IPS-18c (cell line): Measurements from ENCODE around the gene KIR3DL1.
"Not testable (repeated sequence)": the region's sequence is repeated elsewhere in the genome, so short reads cannot be mapped to it uniquely, and the experiment has no call there.

Experiments used
- H3K4me3 ChIP-seq: 2 replicates; pipeline ENCODE4 v1.7.0; 2013; ENCODE audit warnings: low read depth, mild to moderate bottlenecking, low read length, moderate library complexity; ENCODE audit not compliant: insufficient read depth
- H3K9me3 ChIP-seq: one replicate; pipeline ENCODE4 v1.6.1; 2013; ENCODE audit warnings: mild to moderate bottlenecking, low read length, moderate library complexity; ENCODE audit not compliant: control insufficient read depth, insufficient read depth

KIR3DL1 gene

DNA sequence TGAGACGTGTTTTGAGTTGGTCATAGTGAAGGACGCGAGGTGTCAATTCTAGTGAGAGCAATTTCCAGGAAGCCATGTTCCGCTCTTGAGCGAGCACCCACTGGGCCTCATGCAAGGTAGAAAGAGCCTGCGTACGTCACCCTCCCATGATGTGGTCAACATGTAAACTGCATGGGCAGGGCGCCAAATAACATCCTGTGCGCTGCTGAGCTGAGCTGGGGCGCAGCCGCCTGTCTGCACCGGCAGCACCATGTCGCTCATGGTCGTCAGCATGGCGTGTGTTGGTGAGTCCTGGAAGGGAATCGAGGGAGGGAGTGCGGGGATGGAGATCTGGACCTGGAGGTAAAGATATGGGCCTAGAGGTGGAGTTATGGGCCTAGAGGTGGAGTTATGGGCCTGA lies at the start of gene KIR3DL1:
KIR3DL1 (plus strand) TSS at position 218 of the 400 bp plus-strand sequence.
- H3K9me3 ChIP-seq, H3K4me3 ChIP-seq: not testable (repeated sequence)

DNA sequence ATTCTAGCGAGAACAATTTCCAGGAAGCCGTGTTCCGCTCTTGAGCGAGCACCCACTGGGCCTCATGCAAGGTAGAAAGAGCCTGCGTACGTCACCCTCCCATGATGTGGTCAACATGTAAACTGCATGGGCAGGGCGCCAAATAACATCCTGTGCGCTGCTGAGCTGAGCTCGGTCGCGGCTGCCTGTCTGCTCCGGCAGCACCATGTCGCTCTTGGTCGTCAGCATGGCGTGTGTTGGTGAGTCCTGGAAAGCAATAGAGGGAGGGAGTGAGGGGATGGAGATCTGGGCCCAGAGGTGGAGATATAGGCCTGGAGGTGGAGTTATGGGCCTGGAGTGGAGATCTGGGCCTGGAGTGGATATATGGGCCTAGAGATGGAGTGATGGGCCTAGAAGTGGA lies 46.6 kb upstream of the KIR3DL1 start, which contains the start of gene KIR2DL1:
KIR2DL1 (plus strand) TSS at position 148 of the 400 bp plus-strand sequence; CDS start at position 206, 58 bp downstream.
- H3K4me3 ChIP-seq, result not testable (repeated sequence)
- peaks cover 13% of the 10 kb centered on the region for H3K9me3 ChIP-seq

DNA sequence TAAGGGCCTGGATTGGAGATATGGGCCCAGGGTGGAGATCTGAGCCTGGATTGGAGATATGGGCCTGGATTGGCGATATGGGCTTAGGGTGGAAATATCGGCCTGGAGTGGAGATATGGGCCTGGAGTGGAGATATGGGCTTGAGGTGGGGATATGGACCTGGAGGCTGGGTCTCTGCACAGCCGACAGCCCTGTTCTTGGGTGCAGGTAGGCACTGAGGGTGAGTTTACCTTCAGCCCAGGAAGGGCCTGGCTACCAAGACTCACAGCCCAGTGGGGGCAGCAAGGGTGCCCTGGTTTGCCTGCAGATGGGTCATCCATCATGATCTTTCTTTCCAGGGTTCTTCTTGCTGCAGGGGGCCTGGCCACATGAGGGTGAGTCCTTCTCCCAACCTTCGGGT lies 45.8 kb upstream of the KIR3DL1 start:
- peaks cover 11% of the 10 kb centered on the region for H3K9me3 ChIP-seq
- not testable (repeated sequence) for H3K4me3 ChIP-seq

DNA sequence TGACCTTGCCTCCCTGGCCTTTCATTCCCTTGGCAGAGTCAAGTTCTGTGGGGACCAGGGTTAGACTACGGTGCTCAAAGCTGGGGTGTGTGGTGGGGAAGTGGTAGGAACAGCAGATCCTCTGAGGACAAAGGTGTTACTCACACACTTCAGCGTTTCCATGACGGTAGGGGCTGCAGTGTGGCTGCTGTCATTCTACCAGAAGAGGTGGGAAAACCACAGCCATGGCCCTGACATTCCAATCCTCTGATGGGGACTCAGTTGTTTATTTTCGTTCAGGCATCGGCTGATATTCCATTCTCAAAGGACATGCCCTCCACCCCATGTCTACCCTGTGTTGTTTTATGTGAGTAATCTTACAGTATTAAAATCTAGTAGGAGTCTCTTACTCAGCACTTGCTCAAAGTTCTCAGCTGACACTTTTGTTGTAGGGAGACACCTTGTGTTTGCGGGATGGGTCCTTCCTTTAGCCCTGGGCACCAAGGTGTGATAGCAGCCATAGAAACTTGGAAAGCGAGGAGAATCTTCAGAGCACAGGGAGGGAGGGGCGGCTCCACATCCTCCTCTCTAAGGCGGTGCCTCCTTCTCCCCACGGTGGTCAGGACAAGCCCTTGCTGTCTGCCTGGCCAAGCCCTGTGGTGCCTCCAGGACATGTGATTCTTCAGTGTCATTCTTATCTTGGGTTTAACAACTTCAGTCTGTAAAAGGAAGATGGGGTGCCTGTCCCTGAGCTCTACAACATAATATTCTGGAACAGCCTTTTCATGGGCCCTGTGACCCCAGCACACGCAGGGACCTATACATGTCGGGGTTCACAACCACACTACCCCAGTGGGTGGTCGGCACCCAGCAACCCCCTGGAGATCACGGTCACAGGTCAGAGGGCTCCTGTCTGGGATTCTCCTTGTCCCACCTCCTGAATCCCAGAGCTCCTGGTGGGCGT lies 45.0 kb upstream of the KIR3DL1 start:
- peaks cover 11% of the 10 kb centered on the region for H3K9me3 ChIP-seq

DNA sequence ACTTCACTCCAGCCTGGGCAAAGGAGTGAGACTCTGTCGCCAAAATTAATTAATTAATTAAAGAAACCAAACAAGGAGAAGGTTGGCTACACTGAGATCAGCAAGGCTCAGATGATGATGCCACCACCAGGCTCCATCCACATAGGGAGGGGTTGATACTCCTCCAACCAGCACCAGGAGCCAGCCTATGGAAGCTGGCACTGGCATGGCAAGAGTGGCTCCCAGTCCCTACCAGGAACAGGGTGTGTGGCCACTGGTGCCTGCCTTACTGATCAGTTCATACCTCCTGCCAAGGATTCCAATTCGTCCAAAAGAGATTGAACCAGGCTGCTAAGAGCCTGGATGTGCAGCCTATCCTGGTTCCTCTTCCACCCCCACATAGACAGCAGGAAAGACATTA lies 43.6 kb upstream of the KIR3DL1 start:
- H3K9me3 ChIP-seq, result peaks cover 11% of the 10 kb centered on the region
- H3K4me3 ChIP-seq, result not testable (repeated sequence)

More for the DNA sequence above, 45.0 kb upstream of the KIR3DL1 start:
- not testable (repeated sequence) for H3K4me3 ChIP-seq

DNA sequence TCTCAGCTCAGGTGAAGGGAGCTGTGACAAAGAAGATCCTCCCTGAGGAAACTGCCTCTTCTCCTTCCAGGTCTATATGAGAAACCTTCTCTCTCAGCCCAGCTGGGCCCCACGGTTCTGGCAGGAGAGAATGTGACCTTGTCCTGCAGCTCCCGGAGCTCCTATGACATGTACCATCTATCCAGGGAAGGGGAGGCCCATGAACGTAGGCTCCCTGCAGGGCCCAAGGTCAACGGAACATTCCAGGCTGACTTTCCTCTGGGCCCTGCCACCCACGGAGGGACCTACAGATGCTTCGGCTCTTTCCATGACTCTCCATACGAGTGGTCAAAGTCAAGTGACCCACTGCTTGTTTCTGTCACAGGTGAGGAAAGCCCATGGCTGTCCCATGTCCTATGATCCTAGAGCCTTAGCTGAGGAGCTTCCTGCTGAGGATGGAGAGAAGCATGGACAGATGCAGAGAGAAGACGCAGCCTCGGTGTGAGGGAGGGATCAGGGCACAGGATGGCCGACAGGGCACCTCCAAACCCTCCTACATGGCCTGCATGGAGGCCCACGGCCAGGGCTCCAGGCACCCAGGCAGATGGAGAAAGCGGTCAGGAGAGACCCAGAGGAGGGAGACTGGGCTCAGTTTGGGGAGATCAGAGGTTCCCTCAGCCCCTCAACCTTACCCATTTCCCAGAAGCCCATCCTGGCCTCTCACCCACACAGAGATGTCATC lies 41.0 kb upstream of the KIR3DL1 start:
- H3K9me3 ChIP-seq, result peaks cover 11% of the 10 kb centered on the region
- H3K4me3 ChIP-seq, result not testable (repeated sequence)

DNA sequence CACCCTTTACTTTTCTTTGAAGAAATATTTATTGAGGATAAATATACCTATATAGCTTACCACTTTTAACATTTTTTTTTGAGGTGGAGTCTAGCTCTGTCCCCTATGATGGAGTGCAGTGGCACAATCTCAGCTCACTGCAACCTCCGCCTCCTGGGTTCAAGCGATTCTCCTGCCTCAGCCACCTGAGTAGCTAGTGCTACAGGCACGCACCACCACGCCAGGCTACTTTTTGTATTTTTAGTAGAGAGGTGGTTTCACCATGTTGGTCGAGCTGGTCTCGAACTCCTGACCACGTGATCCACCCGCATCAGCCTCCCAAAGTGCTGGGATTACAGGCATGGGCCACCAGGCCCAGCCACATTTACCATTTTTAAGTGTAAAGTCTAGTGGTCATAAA lies 40.4 kb upstream of the KIR3DL1 start:
- H3K9me3 ChIP-seq, result peaks cover 12% of the 10 kb centered on the region

DNA sequence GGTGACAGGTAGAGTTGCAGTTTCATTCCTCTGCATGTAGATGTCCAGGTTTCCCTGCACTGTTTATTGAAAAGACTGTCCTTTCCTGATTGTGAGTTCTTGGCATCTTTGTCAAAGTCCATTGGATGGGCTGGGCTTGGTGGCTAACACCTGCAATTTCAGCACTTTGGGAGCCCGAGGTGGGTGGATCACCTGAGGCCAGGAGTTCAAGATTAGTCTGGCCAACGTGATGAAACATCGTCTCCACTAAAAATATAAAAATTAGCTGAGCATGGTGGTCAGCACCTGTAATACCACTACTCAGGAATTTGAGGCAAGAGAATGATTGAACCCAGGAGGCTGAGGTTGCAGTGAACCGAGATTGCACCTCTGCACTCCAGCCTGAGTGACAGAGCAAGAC lies 38.4 kb upstream of the KIR3DL1 start:
- not testable (repeated sequence) for H3K4me3 ChIP-seq, H3K9me3 ChIP-seq

More for the DNA sequence above, 40.4 kb upstream of the KIR3DL1 start:
- not testable (repeated sequence) for H3K4me3 ChIP-seq

DNA sequence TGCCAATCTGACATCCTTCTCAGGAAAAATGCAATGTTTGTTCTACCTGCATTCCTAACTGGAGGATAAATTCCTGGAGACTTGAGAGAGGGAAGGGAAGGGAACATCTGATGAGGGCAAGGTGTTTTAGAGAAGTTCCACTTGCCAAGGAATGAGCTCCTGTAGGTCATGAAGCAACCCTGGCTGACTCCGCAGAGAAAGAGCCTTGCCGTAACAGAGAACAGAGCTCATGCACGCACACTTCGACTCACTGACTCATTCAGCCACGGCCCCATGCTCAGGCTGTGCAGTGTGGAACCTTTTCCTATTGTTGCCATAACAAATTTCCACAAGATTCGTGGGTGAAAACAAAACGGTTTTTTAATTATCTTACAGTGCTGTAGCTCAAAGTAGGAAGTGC lies 37.4 kb upstream of the KIR3DL1 start:
- H3K9me3 ChIP-seq, H3K4me3 ChIP-seq: not testable (repeated sequence)

DNA sequence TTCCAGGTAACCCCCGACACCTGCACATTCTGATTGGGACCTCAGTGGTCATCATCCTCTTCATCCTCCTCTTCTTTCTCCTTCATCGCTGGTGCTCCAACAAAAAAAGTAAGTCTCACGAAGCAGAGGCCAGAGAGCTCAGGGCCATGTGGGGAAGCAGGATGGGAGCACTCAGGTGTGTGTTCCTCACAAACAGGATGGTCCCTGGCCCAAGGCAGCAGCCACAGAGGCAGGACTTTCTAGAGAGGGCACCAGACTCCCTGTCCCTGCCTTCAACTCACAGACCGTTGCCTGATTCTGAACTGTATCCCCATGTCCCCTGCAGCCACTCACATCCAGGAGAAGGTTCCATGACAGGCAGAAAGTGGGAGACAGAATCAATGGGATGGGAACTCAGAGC lies 33.4 kb upstream of the KIR3DL1 start:
- H3K4me3 ChIP-seq, result not testable (repeated sequence)
- peaks cover 16% of the 10 kb centered on the region for H3K9me3 ChIP-seq

DNA sequence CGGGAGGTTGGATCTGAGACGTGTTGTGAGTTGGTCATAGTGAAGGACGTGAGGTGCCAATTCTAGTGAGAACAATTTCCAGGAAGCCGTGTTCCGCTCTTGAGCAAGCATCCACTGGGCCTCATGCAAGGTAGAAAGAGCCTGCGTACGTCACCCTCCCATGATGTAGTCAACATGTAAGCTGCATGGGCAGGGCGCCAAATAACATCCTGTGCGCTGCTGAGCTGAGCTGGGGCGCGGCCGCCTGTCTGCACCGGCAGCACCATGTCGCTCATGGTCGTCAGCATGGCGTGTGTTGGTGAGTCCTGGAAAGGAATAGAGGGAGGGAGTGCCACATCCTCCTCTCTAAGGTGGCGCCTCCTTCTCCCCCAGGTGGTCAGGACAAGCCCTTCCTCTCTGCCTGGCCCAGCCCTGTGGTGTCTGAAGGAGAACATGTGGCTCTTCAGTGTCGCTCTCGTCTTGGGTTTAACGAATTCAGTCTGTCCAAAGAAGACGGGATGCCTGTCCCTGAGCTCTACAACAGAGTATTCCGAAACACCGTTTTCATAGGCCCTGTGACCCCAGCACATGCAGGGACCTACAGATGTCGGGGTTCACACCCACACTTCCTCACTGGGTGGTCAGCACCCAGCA lies 30.1 kb upstream of the KIR3DL1 start:
- H3K9me3 ChIP-seq, result peaks cover 24% of the 10 kb centered on the region

DNA sequence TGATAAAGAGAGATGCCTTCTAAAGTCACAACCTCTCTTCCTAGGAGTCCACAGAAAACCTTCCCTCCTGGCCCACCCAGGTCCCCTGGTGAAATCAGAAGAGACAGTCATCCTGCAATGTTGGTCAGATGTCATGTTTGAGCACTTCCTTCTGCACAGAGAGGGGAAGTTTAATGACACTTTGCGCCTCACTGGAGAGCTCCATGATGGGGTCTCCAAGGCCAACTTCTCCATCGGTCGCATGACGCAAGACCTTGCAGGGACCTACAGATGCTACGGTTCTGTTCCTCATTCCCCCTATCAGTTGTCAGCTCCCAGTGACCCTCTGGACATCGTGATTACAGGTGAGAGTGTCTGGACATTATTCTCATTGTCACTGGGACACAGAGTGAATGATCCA lies 28.1 kb upstream of the KIR3DL1 start:
- peaks cover 25% of the 10 kb centered on the region for H3K9me3 ChIP-seq
- not testable (repeated sequence) for H3K4me3 ChIP-seq

More for the DNA sequence above, 30.1 kb upstream of the KIR3DL1 start:
- not testable (repeated sequence) for H3K4me3 ChIP-seq

DNA sequence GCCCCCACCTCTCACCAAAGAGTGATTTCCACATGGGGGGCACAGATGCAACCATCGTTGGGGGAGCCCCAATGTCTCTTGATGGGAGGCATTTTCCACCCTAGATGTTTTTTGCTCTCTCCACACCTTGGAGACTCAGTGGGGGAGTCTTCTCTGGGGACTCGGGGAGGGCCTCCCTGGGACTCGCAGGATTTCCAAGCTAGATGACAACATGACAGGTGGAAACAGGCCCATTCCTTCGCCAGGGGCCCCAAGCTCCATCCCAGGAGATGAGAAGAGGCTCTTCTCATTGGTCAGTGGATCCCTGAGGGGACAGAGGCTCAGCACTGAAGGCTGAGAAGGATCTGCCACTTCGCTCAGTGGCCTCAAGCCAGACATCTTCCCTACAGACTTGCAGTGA lies 25.6 kb upstream of the KIR3DL1 start:
- peaks cover 22% of the 10 kb centered on the region for H3K9me3 ChIP-seq
- no peak overlapping the region for H3K4me3 ChIP-seq

DNA sequence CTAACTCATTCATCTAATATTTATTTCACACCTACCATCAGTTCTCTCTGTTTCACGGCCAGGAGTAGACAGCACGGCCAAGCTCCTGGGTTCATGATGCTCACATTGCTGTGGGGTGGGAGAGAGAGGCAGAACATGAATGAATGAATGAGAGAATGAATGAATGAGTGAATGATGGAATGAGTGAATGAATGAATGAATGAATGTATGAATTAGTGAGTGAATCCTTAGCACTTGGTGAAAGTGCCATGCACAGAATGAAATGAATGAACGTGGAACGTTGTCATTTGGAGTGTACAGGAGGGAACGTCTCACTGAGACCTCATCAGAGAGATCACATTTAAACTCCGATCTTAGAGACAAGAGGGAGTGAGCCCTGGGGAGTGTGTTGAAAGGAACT lies 24.8 kb upstream of the KIR3DL1 start:
- H3K9me3 ChIP-seq, result peaks cover 20% of the 10 kb centered on the region

DNA sequence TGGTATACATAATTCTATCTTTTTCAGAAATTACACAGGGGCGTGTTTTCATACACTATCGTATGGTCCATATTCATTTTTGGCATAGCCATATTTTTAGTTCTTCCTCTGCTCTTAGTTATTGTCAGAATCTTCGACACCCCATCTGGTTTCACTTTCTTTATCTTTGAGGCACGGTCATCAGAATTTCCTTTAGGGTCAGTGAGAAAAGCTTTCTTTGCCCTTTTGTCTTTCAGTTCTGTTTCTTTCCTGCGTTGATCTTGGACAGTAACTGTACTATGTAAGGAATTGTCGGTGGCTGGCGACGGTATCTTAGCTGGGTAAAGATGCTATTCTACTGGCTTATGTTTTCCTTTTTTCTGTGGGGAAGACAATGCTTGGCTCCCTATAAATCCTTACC lies 23.5 kb upstream of the KIR3DL1 start:
- Histone ChIP-seq H3K9me3 (peaks cover 16% of the 10 kb centered on the region), H3K4me3 (no peak overlapping the region)

More for the DNA sequence above, 24.8 kb upstream of the KIR3DL1 start:
- no peak overlapping the region for H3K4me3 ChIP-seq

DNA sequence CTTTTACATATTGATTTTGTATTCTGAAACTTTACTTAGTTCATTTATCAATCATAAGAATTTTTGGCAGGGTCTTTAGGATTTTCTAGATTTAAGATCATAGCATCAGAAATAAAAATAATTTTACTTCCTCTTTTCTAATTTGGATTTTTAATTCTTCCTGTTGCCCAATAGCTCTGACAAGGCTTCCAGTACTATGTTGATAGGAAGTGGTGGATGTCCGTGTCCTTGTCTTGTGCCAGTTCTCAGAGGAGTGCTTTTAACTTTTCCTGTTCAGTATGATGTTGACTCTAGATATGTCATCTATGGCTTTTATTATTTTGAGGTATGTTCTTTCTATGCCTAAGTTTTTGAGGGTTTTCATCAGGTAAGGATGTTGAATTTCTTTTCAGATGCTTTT lies 20.5 kb upstream of the KIR3DL1 start:
- Histone ChIP-seq H3K4me3 (no peak overlapping the region), H3K9me3 (peaks cover 9% of the 10 kb centered on the region)

DNA sequence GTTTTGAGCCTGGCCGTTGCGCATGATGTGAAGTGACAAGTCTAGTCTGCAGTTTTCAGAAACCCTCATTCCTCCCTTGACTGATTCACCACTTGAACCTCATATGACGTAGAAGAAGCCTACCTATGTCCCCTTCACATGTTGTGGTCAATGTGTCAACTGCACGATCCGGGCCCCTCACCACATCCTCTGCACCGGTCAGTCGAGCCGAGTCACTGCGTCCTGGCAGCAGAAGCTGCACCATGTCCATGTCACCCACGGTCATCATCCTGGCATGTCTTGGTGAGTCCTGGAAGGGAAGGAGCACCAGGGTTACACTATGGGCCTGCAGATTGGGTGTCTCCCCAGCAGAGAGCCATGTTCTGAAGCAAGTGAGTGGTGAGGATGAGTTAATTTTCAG lies 12.9 kb upstream of the KIR3DL1 start, which contains the start of gene KIR2DL4:
KIR2DL4 (plus strand) TSS at position 201 of the 400 bp plus-strand sequence; CDS start at position 243, 42 bp downstream.
- Histone ChIP-seq H3K4me3 (no peak within 1 kb of the TSS; the same call in 1 of the 2 replicates), H3K9me3 (peaks cover 15% of the 10 kb centered on the region)
